Endothelial cell of umbilical vein (primary cell): ENCODE data around the gene GRK1. TPM values are rescaled to one million over a fixed set of nuclear protein-coding genes. Genes with fewer than 3 reads are reported as not detected.

ENCODE experiments used
- BruUV-seq: library from RNA; stranded (reverse); fragments of 400-500 nt; replicated peaks from 2 replicates; lab custom pipeline; 2021; lab: Mats Ljungman, UMichigan
- CTCF ChIA-PET: fragments of 300-600, 350-600 bp; sonication (Branson Sonifier 250); formaldehyde crosslinking; loops from one replicate; lab custom pipeline; 2021; ENCODE audit warnings: antibody characterized with exemption, inconsistent platforms; lab: Charles Lee
- POLR2A ChIA-PET: fragments of 300-600, 350-600 bp; sonication (Branson Sonifier 250); formaldehyde crosslinking; loops from one replicate; lab custom pipeline; 2021; ENCODE audit warnings: antibody characterized with exemption, inconsistent platforms; lab: Charles Lee
- DNase-seq: peaks from one replicate; pipeline ENCODE4 v3.0.0-alpha.2; 2011; ENCODE audit warnings: low read depth, low spot score
- FAIRE-seq: peaks from 2 replicates; lab custom pipeline; 2011; peaks lifted over from hg19 to GRCh38; lab: Jason Lieb, UNC
- H2AFZ ChIP-seq: 2 replicates; pipeline ENCODE4 v1.6.0; 2012; ENCODE audit warnings: low read depth, low read length, control low read depth, inconsistent platforms
- H3K27ac ChIP-seq: 2 replicates; pipeline ENCODE4 v1.5.1; 2011; ENCODE audit warnings: low read depth, mild to moderate bottlenecking, control low read depth, low read length, moderate library complexity; ENCODE audit not compliant: insufficient read depth
- H3K27me3 ChIP-seq, 2 experiments: 2 replicates each; pipeline versions ENCODE4 v1.6.0 to v1.6.1; 2011; ENCODE audit warnings: low read length in 2 of 2, mixed read lengths in 1 of 2; ENCODE audit not compliant: control insufficient read depth in 2 of 2, insufficient read depth in 2 of 2
- H3K36me3 ChIP-seq, 2 experiments: 2 replicates in 1 of 2; 3 replicates in 1 of 2; pipeline ENCODE4 v1.5.1; 2011; ENCODE audit warnings: low read length in 2 of 2, mild to moderate bottlenecking in 1 of 2, moderate library complexity in 1 of 2; ENCODE audit not compliant: control insufficient read depth in 2 of 2, insufficient read depth in 2 of 2; ENCODE audit errors: extremely low read depth in 1 of 2
- H3K4me1 ChIP-seq: 3 replicates; pipeline ENCODE4 v1.5.1; 2011; ENCODE audit warnings: mild to moderate bottlenecking, low read length; ENCODE audit not compliant: control insufficient read depth, insufficient read depth; ENCODE audit errors: extremely low read depth
- H3K4me2 ChIP-seq: 2 replicates; pipeline ENCODE4 v1.6.1; 2011; ENCODE audit warnings: low read length, control low read depth, mixed read lengths; ENCODE audit not compliant: insufficient read depth
- H3K4me3 ChIP-seq, 3 experiments: fragments of 200-600 bp in 1 of 3; sonication (generic), shearing (Covaris generic) in 1 of 3; replicated peaks in 1 of 3; 2 replicates each; pipeline ENCODE4 v1.5.1; 2011 to 2016; ENCODE audit warnings: control low read depth in 3 of 3, low read length in 3 of 3, mild to moderate bottlenecking in 2 of 3, inconsistent platforms in 1 of 3, low read depth in 1 of 3, moderate library complexity in 1 of 3; ENCODE audit not compliant: insufficient read depth in 1 of 3
- H3K79me2 ChIP-seq: 2 replicates; pipeline ENCODE4 v1.6.0; 2012; ENCODE audit warnings: low read length, inconsistent platforms; ENCODE audit not compliant: control insufficient read depth, insufficient read depth
- H3K9ac ChIP-seq: replicated peaks from 2 replicates; pipeline ENCODE3; 2011; ENCODE audit warnings: low read length, control low read depth; ENCODE audit not compliant: insufficient read depth; ENCODE audit errors: extremely low read depth
- H3K9me1 ChIP-seq: replicated peaks from 3 replicates; pipeline ENCODE4 v1.6.0; 2011; ENCODE audit warnings: mild to moderate bottlenecking, low read length; ENCODE audit not compliant: control insufficient read depth, insufficient read depth; ENCODE audit errors: extremely low read depth
- H3K9me3 ChIP-seq: replicated peaks from 2 replicates; pipeline ENCODE4 v1.5.1; 2012; ENCODE audit warnings: low read length, inconsistent platforms; ENCODE audit not compliant: control insufficient read depth, insufficient read depth
- H4K20me1 ChIP-seq: replicated peaks from 2 replicates; pipeline ENCODE3; 2011; ENCODE audit warnings: mild to moderate bottlenecking, low read length; ENCODE audit not compliant: control insufficient read depth, insufficient read depth; ENCODE audit errors: extremely low read depth
- EZH2 ChIP-seq: IDR thresholded peaks from 2 replicates; pipeline ENCODE4 v1.6.1; 2012; ENCODE audit warnings: borderline replicate concordance, low read depth, mild to moderate bottlenecking, moderate library complexity, low read length, inconsistent platforms; ENCODE audit not compliant: severe bottlenecking
- FOS ChIP-seq: IDR thresholded peaks from 2 replicates; pipeline ENCODE4 v1.6.1; 2011; ENCODE audit warnings: mild to moderate bottlenecking, low read length, moderate library complexity, borderline replicate concordance; ENCODE audit not compliant: insufficient read depth
- MAX ChIP-seq: IDR thresholded peaks from 2 replicates; pipeline ENCODE4 v1.6.1; 2011; ENCODE audit not compliant: insufficient read depth, insufficient read length
- MYC ChIP-seq: IDR thresholded peaks from one replicate; pipeline ENCODE4 v1.6.1; 2011; ENCODE audit warnings: mild to moderate bottlenecking, low read depth, low read length
- POLR2A ChIP-seq: IDR thresholded peaks from 2 replicates; pipeline ENCODE4 v1.6.1; 2012; ENCODE audit warnings: low read depth, mild to moderate bottlenecking, control low read depth, low read length
- POLR2AphosphoS5 ChIP-seq: IDR thresholded peaks from 2 replicates; pipeline ENCODE4 v1.6.1; 2012; ENCODE audit warnings: low read depth, mild to moderate bottlenecking, control low read depth, low read length, moderate library complexity; ENCODE audit not compliant: insufficient read depth
- dilution Hi-C: fragments of 300-500 bp; cut with MboI; formaldehyde crosslinking; loops from one replicate; pipeline ENCODE4 v1.15.0; 2019; ENCODE audit warnings: low sequenced_read_pairs; ENCODE audit not compliant: extremely low pct_ligation_motif_present
- intact Hi-C: fragments of 100-400 bp; cut with micrococcal nuclease; formaldehyde crosslinking; loops from one replicate; pipeline ENCODE4 v1.10.0; 2022
- polyA plus RNA-seq, 4 experiments: library from polyadenylated mRNA; depleted of rRNA in 3 of 4; stranded (reverse) in 3 of 4; unstranded in 1 of 4; fragments of >200 nt; gene quantifications; 2 replicates each; pipeline versions ENCODE4 v1.2.1 to v1.2.3, GENCODE V29; 2011 to 2012; ENCODE audit warnings: missing spikeins in 1 of 4
- total RNA-seq: library from RNA; stranded (reverse); gene quantifications from 2 replicates; pipeline ENCODE4 v1.2.3, GENCODE V29; 2021

GRK1 gene
- total and polyA plus RNA-seq, 2 donors (not counting 3 experiments of a cell fraction or from before 2014, with no cell fraction given), result not detected

DNA sequence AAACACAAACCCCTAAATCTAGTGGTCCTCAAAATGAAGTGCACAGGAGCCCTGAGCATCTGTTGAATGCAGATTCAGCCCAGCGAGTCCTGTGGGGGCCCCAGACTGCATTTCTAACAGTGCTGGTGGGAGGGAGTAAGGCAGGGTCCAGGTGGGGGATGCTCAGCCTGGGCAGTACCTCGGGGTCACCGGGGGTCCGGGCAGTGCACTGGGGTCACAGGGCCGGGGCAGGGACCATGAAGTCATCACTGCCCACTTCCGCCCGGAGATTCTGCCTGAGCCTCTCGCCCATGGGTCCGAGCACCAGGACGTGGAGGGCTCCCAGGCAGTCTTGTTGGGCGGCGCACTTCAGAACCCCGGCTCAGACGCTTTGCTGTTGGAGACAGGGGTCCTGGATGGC lies 8.2 kb upstream of the GRK1 start:
- Histone ChIP-seq H3K4me3 (no peak overlapping the region), H4K20me1 (no peaks in the 10 kb centered on the region), H2AFZ (no peak overlapping the region), H3K36me3 (no peaks in the 10 kb centered on the region), H3K9ac (no peak overlapping the region), H3K79me2 (no peaks in the 10 kb centered on the region), H3K27me3 (peaks cover 2 to 8% of the 10 kb centered on the region in 2 experiments), H3K9me3 (no peaks in the 10 kb centered on the region), H3K9me1 (no peaks in the 10 kb centered on the region), H3K27ac (no peak overlapping the region), H3K4me2 (no peak overlapping the region), H3K4me1 (no peaks in the 10 kb centered on the region)
- dilution Hi-C loops, result no loop called here
- ChIA-PET POLR2A (no interaction called here), CTCF (no interaction called here)
- TF ChIP-seq MAX (no peak), EZH2 (no peak), FOS (no peak), POLR2AphosphoS5 (no peak)
- BruUV-seq, result no TSS peak
- intact Hi-C loops, result no loop called here
- FAIRE-seq, result no peak
- DNase-seq, result no peak

DNA sequence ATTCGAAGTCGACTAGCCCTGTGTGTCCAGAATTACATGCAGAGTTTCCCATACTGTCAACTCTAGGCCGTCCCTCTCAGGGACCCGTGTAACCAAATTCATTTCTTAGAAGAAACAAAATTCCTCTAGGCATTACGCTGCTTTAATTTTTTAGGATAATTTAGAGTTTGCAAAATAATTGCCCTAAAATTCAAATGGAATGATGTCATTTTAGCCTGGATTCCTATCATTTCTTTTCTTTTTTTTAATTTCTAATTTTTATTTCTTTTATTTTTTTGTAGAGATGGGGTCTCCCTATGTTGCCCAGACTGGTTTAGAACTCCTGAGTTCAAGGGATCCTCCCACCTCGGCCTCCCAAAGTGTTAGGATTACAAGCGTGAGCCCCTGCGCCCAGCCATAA lies 7.7 kb upstream of the GRK1 start:
- no TSS peak for BruUV-seq

More for the DNA sequence above, 7.7 kb upstream of the GRK1 start:
- Histone ChIP-seq H3K27me3 (peaks cover 2 to 8% of the 10 kb centered on the region in 2 experiments), H2AFZ (no peak overlapping the region), H3K4me1 (no peaks in the 10 kb centered on the region), H3K9me1 (no peaks in the 10 kb centered on the region), H3K9ac (no peak overlapping the region), H3K27ac (no peak overlapping the region), H3K4me2 (no peak overlapping the region), H3K9me3 (no peaks in the 10 kb centered on the region), H3K79me2 (no peaks in the 10 kb centered on the region), H3K36me3 (no peaks in the 10 kb centered on the region), H4K20me1 (no peaks in the 10 kb centered on the region), H3K4me3 (no peak overlapping the region)
- intact Hi-C loops (no loop called here), dilution Hi-C loops (no loop called here)
- FAIRE-seq (no peak), DNase-seq (no peak)
- POLR2A ChIA-PET, result no interaction called here
- CTCF ChIA-PET, result no interaction called here
- no peak for TF ChIP-seq MYC
- no peak for TF ChIP-seq POLR2A
